C4-2B (cell line): ENCODE data around the gene ASTN1.

Source experiments
- H3K27ac ChIP-seq: fragments of 450-650 bp; 2 replicates; pipeline ENCODE4 v1.5.1; 2017
- ZFX ChIP-seq: fragments of 450-650 bp; IDR thresholded peaks from 2 replicates; pipeline ENCODE4 v1.6.1; 2017
- TF ChIP-seq, protein P1 (sequence below): fragments of 450-650 bp; conservative IDR thresholded peaks from 2 replicates; pipeline ENCODE4 v1.5.1; 2017; ENCODE audit warnings: mild to moderate bottlenecking

The ASTN1 gene

DNA sequence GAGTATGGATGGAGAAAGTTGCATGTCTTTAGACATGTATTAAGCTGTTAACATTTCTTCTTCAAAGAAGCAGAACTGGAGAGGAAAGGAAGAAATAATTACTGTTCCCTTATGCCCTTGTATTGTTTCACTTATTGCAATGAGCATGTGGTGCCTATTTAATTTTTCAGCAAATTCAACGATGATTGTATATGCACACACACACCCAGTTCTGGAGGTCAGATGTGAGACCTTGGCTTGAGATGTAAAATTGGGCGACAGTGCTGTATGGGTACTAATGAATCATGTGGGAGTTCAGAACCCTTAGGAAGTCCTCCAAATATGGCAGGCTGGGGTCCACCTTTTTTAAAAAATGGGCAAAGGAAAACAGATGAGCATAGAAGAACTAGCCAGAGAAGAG, 33.7 kb upstream of the ASTN1 start:
- TF ChIP-seq, protein P1, sequence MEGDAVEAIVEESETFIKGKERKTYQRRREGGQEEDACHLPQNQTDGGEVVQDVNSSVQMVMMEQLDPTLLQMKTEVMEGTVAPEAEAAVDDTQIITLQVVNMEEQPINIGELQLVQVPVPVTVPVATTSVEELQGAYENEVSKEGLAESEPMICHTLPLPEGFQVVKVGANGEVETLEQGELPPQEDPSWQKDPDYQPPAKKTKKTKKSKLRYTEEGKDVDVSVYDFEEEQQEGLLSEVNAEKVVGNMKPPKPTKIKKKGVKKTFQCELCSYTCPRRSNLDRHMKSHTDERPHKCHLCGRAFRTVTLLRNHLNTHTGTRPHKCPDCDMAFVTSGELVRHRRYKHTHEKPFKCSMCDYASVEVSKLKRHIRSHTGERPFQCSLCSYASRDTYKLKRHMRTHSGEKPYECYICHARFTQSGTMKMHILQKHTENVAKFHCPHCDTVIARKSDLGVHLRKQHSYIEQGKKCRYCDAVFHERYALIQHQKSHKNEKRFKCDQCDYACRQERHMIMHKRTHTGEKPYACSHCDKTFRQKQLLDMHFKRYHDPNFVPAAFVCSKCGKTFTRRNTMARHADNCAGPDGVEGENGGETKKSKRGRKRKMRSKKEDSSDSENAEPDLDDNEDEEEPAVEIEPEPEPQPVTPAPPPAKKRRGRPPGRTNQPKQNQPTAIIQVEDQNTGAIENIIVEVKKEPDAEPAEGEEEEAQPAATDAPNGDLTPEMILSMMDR, result no peak

DNA sequence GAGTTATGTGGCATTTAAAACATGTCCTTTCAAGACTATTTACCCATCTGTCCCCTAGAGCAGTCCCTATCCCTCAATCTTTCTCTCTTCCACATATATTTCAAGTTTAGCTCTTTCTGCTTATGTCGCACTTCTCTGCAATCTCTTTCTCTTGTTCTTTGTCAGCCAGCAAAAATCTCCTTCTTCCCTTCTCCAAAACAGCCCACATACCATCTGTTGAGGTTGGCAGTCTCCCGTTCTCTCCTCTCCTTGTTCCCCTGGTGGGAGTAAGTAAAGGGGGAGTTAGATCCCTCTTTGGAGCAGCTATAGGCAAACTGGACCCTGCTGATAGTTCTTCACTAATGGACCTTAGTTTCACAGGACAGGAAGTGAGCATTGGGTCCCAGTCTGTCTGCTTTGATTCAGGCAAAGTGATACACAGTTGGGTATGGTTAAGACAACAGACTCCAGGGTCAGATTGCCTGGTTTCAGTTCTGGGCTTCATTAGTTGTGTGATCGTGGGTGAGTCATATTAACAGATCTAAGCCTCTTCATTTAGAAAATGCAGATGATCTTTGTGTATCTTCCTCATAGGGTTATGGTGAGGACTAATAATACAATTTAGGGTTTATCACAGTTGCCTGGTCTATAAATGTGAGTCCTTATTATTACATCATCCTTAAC, 25.9 kb upstream of the ASTN1 start:
- no peak overlapping the region for H3K27ac ChIP-seq
- TF ChIP-seq ZFX, result no peak
- TF ChIP-seq, protein P1, result no peak

More for the DNA sequence above, 33.7 kb upstream of the ASTN1 start:
- H3K27ac ChIP-seq, result no peak overlapping the region

DNA sequence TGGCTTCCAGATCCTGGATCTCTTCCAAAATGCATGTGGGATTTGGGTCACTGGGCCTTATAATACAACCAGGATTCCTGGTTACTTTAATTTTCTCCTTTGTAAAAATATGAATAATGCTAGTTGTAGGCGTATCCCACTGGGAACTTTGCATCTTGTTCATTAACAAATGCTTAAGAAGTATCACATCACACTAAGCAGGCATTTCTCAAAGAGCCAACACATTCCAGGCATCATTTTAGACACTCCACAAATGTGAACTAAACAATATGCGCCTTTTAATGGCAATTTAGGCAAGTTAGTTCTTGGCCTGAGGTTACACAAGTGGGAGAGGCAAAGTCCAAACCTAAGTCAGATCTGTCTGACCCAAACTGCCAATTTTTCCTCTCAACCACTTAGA, 22.1 kb upstream of the ASTN1 start:
- TF ChIP-seq ZFX, result no peak
- TF ChIP-seq, protein P1, result no peak
- H3K27ac ChIP-seq, result no peak overlapping the region

DNA sequence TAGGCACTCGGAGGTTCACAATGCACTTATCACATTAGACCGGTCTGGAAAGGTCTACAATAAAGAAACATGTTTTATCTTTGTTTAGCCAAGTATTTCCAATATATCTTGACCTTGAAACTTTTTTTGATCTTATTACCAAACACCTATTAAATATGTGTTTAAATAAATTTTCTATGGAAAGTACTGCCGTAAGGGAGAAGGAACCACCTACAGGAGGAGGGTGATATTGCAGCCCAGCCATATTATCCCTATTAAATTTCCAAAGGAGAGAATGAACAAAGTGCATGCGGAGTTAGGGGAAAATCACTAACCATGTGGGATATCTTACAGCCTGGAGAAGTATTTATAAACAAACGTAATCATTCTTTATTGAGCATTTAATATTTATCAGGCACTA, 20.7 kb upstream of the ASTN1 start:
- TF ChIP-seq, protein P1, result peak; percentile 87
- TF ChIP-seq ZFX, result no peak
- H3K27ac ChIP-seq, result no peak overlapping the region

DNA sequence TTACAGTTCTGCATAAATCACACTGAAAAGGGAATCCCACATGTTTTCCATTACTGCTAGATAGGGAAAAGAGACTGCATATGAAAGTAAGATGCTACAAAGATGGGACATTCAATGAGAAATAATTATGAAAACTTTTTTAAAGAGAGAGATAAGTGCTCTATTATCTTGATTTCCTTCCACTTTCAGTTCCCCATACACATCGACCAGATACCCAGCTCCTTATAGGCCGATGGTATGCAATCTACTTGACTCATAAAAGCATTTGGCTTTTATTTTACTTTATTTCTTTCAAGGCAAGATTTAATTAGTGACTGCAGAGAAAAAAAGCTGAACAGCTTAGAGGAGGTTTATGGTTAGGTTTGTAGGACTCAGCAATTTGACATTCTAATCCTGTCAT, 19.3 kb upstream of the ASTN1 start:
- TF ChIP-seq, protein P1, result no peak
- TF ChIP-seq ZFX, result no peak
- H3K27ac ChIP-seq, result no peak overlapping the region

DNA sequence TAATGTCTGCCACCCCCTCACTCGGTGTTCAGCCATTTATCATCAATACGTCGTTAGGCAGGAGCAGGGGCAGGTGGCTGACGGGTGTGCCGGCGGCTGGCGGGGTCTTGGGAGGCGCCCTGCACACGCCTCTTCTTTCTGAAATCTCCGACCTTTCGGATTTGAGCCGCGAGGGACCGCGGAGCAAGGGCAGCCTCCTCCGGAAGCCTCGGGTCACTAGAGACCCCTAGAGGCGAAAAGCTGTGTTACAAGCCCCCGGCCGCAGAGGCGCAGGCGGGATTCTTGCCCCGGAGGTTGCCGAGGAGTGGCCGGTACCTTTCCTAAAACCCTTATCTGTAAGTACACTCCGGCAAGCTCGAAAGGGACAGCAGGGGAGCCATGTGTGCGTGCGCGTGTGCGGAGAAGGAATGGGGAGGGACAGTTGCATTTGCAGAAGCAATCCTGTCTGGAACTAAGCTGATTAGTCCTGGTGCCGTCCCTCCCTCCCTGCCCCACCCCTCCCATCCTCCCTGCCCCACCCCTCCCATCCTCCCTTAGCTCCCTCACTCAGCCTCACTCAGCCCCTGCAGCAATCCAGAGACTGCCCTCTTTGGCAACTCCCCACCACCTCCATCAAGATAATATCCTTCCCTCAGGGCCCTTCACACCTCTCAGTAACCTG, 17.2 kb upstream of the ASTN1 start:
- TF ChIP-seq ZFX, result no peak
- TF ChIP-seq, protein P1, result peak; percentile 87
- no peak overlapping the region for H3K27ac ChIP-seq

DNA sequence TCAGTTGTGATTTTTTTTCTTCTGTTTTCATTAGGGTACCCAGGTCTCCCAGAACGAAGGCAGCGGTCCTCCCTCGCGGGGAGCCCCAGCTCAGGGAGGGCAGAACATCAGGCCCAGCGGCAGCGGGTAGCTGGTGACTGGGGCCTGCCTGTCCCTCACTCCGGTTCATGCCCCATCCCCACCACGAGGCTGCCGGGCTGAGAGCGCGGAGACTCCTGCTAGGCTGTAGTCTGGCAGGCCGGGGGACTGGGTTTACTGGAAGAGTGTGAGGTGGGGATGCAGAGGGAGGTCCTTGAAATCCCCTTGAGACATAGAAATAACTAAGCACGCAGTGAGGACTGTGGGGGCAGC, 16.7 kb upstream of the ASTN1 start:
- TF ChIP-seq, protein P1, result no peak
- no peak for TF ChIP-seq ZFX
- no peak overlapping the region for H3K27ac ChIP-seq
